Neural cell (in vitro differentiated cells): ENCODE data around the gene ST3GAL2. TPM values are rescaled to one million over a fixed set of nuclear protein-coding genes. Genes with fewer than 3 reads are reported as not detected.

ENCODE experiments used
- H2AFZ ChIP-seq: fragments of 200-600, 300-800 bp; sonication (generic), shearing (Covaris generic); 2 replicates; pipeline ENCODE4 v1.6.0; 2014; ENCODE audit warnings: low read depth, mild to moderate bottlenecking, antibody characterized with exemption, low read length, moderate library complexity
- H3F3A ChIP-seq: fragments of 200-600 bp; shearing (Covaris generic); 2 replicates; pipeline ENCODE4 v1.6.1; 2016; ENCODE audit warnings: mild to moderate bottlenecking, moderate library complexity, mixed read lengths, antibody characterized with exemption, low read length; ENCODE audit not compliant: insufficient read depth, poor library complexity, severe bottlenecking
- H3K27ac ChIP-seq: fragments of 200-600, 300-800 bp; sonication (generic), shearing (Covaris generic); 2 replicates; pipeline ENCODE4 v1.5.1; 2014; ENCODE audit warnings: mild to moderate bottlenecking, low read length, moderate library complexity
- H3K27me3 ChIP-seq: fragments of 300-800, 200-600 bp; sonication (generic), shearing (Covaris generic); 2 replicates; pipeline ENCODE4 v1.6.0; 2014; ENCODE audit warnings: mild to moderate bottlenecking, low read depth, low read length, moderate library complexity; ENCODE audit not compliant: insufficient read depth
- H3K36me3 ChIP-seq: fragments of 300-800, 200-600 bp; sonication (generic), shearing (Covaris generic); 2 replicates; pipeline ENCODE4 v1.5.1; 2014; ENCODE audit warnings: mild to moderate bottlenecking, antibody characterized with exemption, low read length, moderate library complexity; ENCODE audit not compliant: insufficient read depth
- H3K4me2 ChIP-seq: fragments of 300-800, 200-600 bp; sonication (generic), shearing (Covaris generic); 2 replicates; pipeline ENCODE4 v1.6.0; 2014; ENCODE audit warnings: mild to moderate bottlenecking, low read length
- H3K4me3 ChIP-seq: fragments of 300-800, 200-600 bp; sonication (generic), shearing (Covaris generic); 2 replicates; pipeline ENCODE4 v1.5.1; 2014; ENCODE audit warnings: mild to moderate bottlenecking, low read length, moderate library complexity
- H3K79me2 ChIP-seq: fragments of 200-600 bp; shearing (Covaris generic); replicated peaks from 2 replicates; pipeline ENCODE4 v1.6.0; 2014; ENCODE audit warnings: mild to moderate bottlenecking, low read length, moderate library complexity; ENCODE audit not compliant: insufficient read depth
- H3K9ac ChIP-seq: fragments of 300-800, 200-600 bp; sonication (generic), shearing (Covaris generic); 2 replicates; pipeline ENCODE4 v1.6.1; 2016; ENCODE audit warnings: mild to moderate bottlenecking, low read length, mixed read lengths
- H3K9me2 ChIP-seq: fragments of 200-600 bp; shearing (Covaris generic); 2 replicates; pipeline ENCODE4 v1.6.1; 2016; ENCODE audit warnings: mild to moderate bottlenecking, low read length, mixed read lengths; ENCODE audit not compliant: insufficient read depth
- H3K9me3 ChIP-seq: fragments of 200-600, 300-800 bp; sonication (generic), shearing (Covaris generic); 2 replicates; pipeline ENCODE4 v1.6.1; 2016; ENCODE audit warnings: mild to moderate bottlenecking, mixed run types, low read length, moderate library complexity, mixed read lengths
- H4K20me1 ChIP-seq: fragments of 200-600 bp; shearing (Covaris generic); 2 replicates; pipeline ENCODE4 v1.6.1; 2016; ENCODE audit warnings: mild to moderate bottlenecking, mixed run types; ENCODE audit not compliant: insufficient read depth
- CTCF ChIP-seq: fragments of 450-650 bp; IDR thresholded peaks from 2 replicates; pipeline ENCODE4 v1.5.1; 2014; ENCODE audit warnings: antibody characterized with exemption, mild to moderate bottlenecking, moderate library complexity; ENCODE audit not compliant: poor library complexity, severe bottlenecking
- EP300 ChIP-seq: fragments of 450-650 bp; conservative IDR thresholded peaks from 2 replicates; pipeline ENCODE4 v1.6.1; 2014; ENCODE audit warnings: antibody characterized with exemption, mild to moderate bottlenecking, moderate library complexity; ENCODE audit not compliant: poor library complexity, severe bottlenecking
- EZH2 ChIP-seq: fragments of 200-600, 300-800 bp; shearing (Covaris generic), sonication (generic); IDR thresholded peaks from 2 replicates; pipeline ENCODE4 v1.6.1; 2014; ENCODE audit warnings: antibody characterized with exemption, low read length, borderline replicate concordance, mild to moderate bottlenecking; ENCODE audit not compliant: insufficient read depth, poor library complexity, severe bottlenecking
- MXI1 ChIP-seq: fragments of 450-650 bp; conservative IDR thresholded peaks from 2 replicates; pipeline ENCODE4 v1.6.1; 2014; ENCODE audit warnings: antibody characterized with exemption, mild to moderate bottlenecking; ENCODE audit not compliant: poor library complexity, severe bottlenecking
- POLR2AphosphoS5 ChIP-seq: IDR thresholded peaks from 2 replicates; pipeline ENCODE4 v1.6.1; 2012
- RAD21 ChIP-seq: fragments of 450-650 bp; conservative IDR thresholded peaks from 2 replicates; pipeline ENCODE4 v1.6.1; 2014; ENCODE audit warnings: antibody characterized with exemption, mild to moderate bottlenecking, moderate library complexity
- REST ChIP-seq: IDR thresholded peaks from 2 replicates; pipeline ENCODE4 v1.6.1; 2012; ENCODE audit warnings: borderline replicate concordance
- SMC3 ChIP-seq: fragments of 450-650 bp; conservative IDR thresholded peaks from 2 replicates; pipeline ENCODE4 v1.6.1; 2014; ENCODE audit warnings: antibody characterized with exemption, mild to moderate bottlenecking, moderate library complexity; ENCODE audit not compliant: poor library complexity
- TAF1 ChIP-seq: IDR thresholded peaks from 2 replicates; pipeline ENCODE4 v1.6.1; 2012; ENCODE audit warnings: low read depth
- polyA plus RNA-seq: library from polyadenylated mRNA; depleted of rRNA; stranded (reverse); fragments of >200 nt; gene quantifications from 2 replicates; pipeline ENCODE4 v1.2.3, GENCODE V29; 2014

Gene ST3GAL2
- polyA plus RNA-seq, 1 donor from 2014 or later, result 19.4 TPM

- Histone ChIP-seq H3K9me2 (no peaks in the 10 kb centered on the region), H3K36me3 (no peaks in the 10 kb centered on the region), H3K4me3 (peak overlapping the region; percentile 31), H3F3A (no peaks in the 10 kb centered on the region), H3K27me3 (no peaks in the 10 kb centered on the region), H3K9ac (peak overlapping the region; percentile 51), H3K79me2 (no peaks in the 10 kb centered on the region), H3K27ac (peak overlapping the region; percentile 66), H3K4me2 (no peak overlapping the region), H3K9me3 (no peaks in the 10 kb centered on the region), H4K20me1 (no peaks in the 10 kb centered on the region), H2AFZ (no peak overlapping the region)
- TF ChIP-seq CTCF (no peak), POLR2AphosphoS5 (peak; percentile 23), SMC3 (peak; percentile 18), EP300 (peak; percentile 14)
Observed at GRCh38 chr16:70393662-70394061, 45.2 kb downstream of the ST3GAL2 start.

DNA sequence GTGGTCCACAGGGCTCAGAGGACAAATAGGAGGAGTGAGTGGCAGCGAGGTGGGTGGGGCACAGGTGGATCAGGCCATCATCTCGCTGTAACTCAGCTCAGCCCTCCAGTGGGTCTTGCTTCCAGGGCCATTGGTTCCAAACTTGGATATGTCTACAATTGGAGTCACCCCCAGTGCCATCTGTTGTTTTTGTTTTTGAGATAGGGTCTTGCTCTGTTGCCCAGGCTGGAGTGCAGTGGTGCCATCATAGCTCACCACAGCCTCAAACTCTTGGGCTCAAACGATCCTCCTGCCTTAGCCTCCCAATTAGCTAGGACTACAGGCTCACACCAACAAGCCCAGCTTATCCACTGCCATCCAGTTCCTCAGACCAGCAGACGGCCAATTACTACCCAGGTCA is 46.3 kb downstream of the ST3GAL2 start:
- Histone ChIP-seq H3K27ac (no peak overlapping the region), H3K4me2 (no peak overlapping the region), H3K4me3 (no peak overlapping the region), H4K20me1 (no peaks in the 10 kb centered on the region), H3K9me2 (no peaks in the 10 kb centered on the region), H3K9me3 (no peaks in the 10 kb centered on the region), H3F3A (no peaks in the 10 kb centered on the region), H3K36me3 (no peaks in the 10 kb centered on the region), H3K79me2 (no peaks in the 10 kb centered on the region), H3K27me3 (no peaks in the 10 kb centered on the region), H2AFZ (no peak overlapping the region), H3K9ac (no peak overlapping the region)
- TF ChIP-seq POLR2AphosphoS5 (no peak), MXI1 (no peak), TAF1 (no peak), SMC3 (no peak)

GRCh38 chr16:70391881-70392481 is 46.9 kb downstream of the ST3GAL2 start:
- no peak for TF ChIP-seq MXI1
- TF ChIP-seq EZH2, result no peak
- TF ChIP-seq EP300, result no peak
- TF ChIP-seq SMC3, result no peak
- TF ChIP-seq POLR2AphosphoS5, result no peak
- no peak for TF ChIP-seq CTCF
- no peak for TF ChIP-seq REST
- no peak for TF ChIP-seq TAF1
- no peak for TF ChIP-seq RAD21
- H3K27ac ChIP-seq, result no peak overlapping the region

More at GRCh38 chr16:70391881-70392481, 46.9 kb downstream of the ST3GAL2 start:
- H3K4me3 ChIP-seq, result no peak overlapping the region
- H4K20me1 ChIP-seq, result no peaks in the 10 kb centered on the region
- H3K9me3 ChIP-seq, result no peaks in the 10 kb centered on the region
- H2AFZ ChIP-seq, result no peak overlapping the region
- no peaks in the 10 kb centered on the region for H3K36me3 ChIP-seq
- no peaks in the 10 kb centered on the region for H3K27me3 ChIP-seq
- H3K9me2 ChIP-seq, result no peaks in the 10 kb centered on the region
- H3K9ac ChIP-seq, result no peak overlapping the region
- H3K79me2 ChIP-seq, result no peaks in the 10 kb centered on the region
- H3F3A ChIP-seq, result no peaks in the 10 kb centered on the region
- H3K4me2 ChIP-seq, result no peak overlapping the region
